Measurements from ENCODE around the gene C11orf91.

- TF ChIP-seq TAF1 (IDR thresholded peaks at IDR 0.05; ENCODE audit: low read depth, low read length) (no peak), ZNF274 (IDR thresholded peaks at IDR 0.05; ENCODE audit: borderline replicate concordance, extremely low read depth, low read length) (no peak), CHD2 (IDR thresholded peaks at IDR 0.05; ENCODE audit: low read length) (no peak), CTCF (IDR thresholded peaks at IDR 0.05; ENCODE audit: control extremely low read depth in 1 of 3, insufficient read depth in 1 of 3, low read depth in 1 of 3, low read length in 3 of 3) (no peak), PHF8 (conservative IDR thresholded peaks at IDR 0.05; ENCODE audit: low read depth, low read length) (no peak)
Measured at GRCh38 chr11:33703788-33704187, 3.2 kb upstream of the C11orf91 start.

Measured in H1 (cell line).